NCI-H2029 (cell line): ENCODE results near the gene MEIS3.
"Not testable (repeated sequence)": the region's sequence is repeated elsewhere in the genome, so short reads cannot be mapped to it uniquely, and the experiment has no call there.

Experiments
- DNase-seq: peaks from one replicate; lab custom pipeline; 2025; lab: John Stamatoyannopoulos, UW

Gene MEIS3

DNA sequence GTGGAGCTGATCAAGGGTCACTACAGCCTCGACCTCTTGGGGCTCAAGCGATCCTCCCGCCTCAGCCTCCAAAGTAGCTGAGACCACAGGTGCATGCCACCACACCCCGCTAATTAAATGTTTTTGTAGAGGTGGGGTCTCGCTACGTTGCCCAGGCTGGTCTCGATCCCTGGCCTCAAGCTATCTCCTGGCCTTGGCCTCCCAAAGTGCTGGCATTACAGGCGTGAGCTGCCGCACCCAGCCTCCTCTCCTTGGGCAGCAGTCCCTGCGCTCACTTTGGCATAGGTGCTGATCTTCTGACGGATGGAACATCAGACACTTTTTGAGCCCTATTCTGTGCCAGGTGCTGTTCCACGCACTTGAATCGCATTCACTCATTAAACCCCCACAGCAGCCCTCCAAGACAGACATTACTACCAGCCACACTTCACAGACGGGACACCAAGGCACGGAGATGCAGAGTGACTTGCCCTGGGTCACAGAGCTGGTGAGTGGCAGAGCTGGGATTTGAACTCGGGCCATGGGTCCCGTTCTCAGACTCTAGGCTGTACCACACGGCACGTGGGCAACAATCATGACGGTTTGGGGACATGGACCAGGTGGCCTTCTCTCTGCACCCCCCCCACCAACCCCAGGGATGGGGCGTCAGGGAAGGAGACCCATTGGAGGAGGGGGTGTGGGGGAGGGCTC lies 3.2 kb downstream of the MEIS3 start:
- DNase-seq, result no peak

DNA sequence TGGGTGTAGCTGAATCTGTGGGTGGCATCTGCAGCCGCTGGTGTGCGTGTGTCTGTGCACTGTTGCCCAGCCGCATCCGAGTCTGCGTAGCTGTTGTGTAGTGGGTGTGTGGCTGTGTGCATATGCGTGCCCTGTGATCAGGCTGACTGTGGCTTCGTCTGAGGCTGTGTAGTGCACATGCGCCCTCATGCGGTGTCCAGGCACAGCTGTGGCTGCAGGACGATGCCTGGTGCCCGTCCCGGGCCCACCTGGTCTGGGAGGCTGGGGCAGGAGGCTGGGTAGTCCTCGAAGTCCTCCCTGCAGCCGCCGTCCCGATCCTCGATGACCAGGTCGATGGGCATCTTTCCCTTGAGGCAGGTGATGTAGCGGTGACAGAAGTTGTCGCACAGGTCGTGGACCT lies 4.9 kb downstream of the MEIS3 start:
- DNase-seq, result no peak

- DNase-seq, result no peak
Measured at GRCh38 chr19:47413941-47414340, 5.4 kb downstream of the MEIS3 start.

DNA sequence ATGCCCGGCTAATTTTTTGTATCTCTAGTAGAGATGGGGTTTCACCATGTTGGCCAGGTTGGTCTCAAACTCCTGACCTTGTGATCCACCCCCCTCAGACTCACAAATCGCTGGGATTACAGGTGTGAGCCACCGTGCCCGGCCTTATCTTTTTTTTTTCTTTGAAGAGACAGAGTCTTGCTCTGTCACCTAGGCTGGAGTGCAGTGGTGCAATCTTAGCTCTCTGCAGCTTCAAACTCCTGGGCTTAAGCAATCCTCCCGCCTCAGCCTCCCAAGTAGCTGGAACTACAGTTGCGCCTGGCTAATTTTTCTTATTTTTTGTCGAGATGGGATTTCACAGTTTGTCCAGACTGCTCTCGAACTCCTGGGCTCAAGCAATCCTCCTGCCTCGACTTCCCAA lies 7.6 kb downstream of the MEIS3 start:
- DNase-seq, result not testable (repeated sequence)

DNA sequence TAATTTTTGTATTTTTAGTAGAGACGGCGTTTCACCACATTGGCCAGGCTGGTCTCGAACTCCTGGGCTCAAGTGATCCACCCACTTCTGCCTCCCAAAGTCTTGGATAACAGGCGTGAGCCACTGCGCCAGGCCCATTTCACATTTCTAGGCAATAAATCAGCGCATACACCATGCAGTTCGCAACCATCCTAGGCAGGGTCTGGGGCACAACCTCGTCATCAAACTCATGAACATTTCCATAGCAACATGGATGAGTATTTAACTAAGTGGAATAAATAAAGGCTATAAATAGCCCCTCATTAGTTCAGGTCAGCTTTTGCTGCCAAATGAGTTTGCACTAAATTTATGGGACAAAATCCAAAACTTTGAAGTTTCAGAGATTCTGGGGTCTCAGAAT lies 8.2 kb downstream of the MEIS3 start:
- DNase-seq, result no peak

GRCh38 chr19:47408156-47408938 lies 11.0 kb downstream of the MEIS3 start:
- DNase-seq, result no peak

GRCh38 chr19:47407417-47407774 lies 11.9 kb downstream of the MEIS3 start:
- no peak for DNase-seq

DNA sequence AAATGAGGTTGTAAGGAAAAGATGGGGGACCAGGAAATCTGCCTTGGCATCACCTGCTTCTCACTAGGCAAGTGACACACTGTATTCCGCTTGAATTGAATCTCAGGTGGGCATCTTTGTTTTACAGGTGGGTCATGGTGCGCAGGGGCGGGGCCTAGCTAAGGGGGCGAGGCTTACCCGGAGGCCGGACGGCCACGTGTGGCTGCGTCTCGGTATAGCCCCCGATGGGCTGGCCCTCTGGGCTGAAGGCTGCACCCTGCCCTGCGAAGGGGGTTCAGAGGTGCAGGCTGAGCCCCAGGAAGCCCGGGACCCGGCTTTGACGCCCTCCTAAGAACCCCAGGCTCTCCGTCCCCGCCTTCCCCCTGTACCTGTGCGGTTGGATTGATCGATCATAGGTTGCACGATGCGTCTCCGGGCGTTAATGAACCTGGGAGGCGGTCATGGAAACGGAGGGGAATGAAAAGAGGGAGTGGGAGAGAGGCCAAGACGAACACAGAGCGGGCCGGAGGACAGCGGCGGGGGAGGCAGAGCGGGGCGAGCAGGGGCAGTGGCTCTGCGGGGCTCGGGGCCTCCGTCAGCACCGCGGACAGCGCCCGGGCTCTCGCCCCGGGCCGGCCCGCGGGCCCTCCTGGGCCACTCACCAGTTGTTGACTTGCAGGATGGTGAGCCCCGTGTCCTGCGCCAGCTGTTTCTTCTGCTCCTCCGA lies 12.5 kb downstream of the MEIS3 start:
- DNase-seq, result no peak

GRCh38 chr19:47405854-47406417 lies 13.4 kb downstream of the MEIS3 start:
- no peak for DNase-seq

DNA sequence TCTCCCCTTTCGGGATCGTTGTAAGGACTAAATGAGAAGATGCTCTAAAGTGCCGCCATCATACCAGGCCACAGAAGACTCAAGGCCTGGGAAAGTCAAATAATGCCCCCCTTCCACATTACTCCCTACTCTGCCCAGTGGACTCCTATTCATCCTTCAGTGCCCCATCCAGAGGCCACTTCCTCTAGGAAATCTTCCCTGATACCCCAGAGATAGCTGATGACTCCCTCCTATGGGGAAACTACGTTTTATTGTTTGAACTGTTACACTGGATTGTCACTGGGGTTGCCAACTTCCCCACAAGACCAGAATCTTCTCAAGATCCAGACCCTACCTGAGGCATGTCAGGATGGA lies 14.2 kb downstream of the MEIS3 start:
- DNase-seq, result no peak

DNA sequence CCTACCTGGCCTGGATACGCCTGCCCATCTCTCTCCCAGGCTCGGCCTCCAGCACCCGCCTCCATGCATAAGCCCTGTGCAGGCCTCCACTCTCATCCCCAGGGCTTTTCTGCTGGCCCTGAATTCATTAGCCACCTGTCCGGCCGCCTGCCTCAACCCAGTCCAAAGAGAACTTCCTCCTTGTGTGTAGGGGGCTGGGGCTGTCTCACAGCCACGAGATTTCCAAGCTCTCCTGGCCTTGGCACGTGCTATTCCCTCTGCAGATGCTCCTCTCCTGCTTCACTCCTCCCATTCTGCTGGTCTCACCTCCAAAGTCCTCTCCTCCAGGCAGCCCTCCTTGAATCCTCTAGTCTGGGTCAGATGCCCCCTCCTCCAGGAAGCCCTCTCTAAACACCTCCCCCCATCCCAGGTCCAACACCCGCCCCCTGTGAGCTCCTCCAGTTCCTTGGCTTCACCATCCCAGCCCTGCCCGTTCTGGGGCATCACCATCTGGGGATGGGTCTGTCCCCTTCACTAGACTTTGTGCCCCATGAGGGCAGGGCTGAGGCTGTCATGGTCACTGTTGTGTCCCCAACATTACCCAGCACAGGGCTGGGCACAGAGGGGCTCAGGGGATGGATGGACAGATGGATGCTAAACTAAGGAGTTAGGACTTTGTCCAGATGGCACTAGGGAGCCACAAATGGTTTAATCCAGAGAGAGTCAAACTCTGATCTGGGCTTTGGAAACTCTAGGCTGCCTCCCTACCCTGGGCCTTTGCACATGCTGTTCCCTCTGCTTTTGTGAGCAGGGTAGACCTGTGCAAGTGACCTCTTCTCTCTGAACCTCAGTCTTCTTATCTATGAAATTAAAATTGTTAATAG lies 14.8 kb downstream of the MEIS3 start:
- no peak for DNase-seq

DNA sequence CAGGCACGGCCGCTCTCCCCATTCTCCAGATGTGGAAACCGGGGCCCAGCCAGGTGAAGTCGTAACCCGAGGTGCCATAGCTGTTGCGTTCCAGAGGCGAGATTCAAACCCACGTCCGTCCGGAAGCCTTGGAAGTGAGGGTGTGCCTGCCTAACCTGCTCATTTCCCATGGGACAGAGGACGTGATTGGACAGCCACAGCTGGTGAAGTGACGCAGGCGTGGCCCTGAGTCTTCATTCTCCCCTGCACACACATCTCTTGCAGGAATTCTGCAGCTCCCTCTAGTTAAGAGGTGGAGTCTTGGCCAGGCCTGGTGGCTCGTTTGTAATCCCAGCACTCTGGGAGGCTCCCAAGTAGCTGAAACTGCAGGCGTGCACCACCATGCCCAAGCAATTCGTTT lies 16.8 kb downstream of the MEIS3 start:
- no peak for DNase-seq

DNA sequence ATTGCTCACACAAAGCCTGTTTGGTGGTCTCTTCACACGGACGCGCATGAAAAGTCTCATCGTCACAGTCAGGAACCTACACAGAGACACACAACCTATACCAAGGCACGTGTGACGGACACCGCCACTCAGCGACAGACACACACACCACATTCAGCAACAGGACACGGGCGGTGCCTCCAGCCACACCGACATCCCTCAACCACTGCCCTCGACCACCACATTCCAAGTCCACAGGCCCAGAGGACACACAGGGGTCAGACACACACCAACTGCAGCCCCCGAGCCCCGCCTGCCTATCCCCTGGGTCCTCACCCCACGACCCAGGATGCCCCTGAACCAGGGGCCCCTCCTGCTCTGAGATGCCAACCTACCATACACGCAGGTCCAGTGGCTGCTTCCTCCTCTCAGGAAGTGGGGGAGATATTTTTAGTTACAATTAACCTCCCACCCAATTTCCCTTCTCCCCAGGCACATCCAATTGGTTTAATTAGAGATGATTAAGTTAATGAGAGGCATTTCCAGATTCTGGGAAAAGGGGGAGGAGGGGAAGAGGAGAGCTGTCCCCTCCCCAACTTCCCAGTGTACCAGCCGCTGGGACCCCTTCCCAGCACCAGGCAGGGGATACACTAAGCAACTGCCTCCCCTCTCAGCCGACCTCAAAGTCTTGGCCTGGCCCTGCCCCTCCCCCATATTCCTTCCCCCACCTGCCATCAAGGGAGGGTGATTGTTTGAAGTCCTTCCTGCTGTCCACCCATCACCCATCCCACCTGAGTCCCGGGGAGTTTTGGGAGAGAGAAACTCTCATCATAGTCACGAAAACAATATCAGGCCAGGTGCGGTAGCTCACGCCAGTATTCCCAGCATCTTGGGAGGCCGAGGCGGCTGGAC lies 20.4 kb downstream of the MEIS3 start:
- DNase-seq, result no peak

DNA sequence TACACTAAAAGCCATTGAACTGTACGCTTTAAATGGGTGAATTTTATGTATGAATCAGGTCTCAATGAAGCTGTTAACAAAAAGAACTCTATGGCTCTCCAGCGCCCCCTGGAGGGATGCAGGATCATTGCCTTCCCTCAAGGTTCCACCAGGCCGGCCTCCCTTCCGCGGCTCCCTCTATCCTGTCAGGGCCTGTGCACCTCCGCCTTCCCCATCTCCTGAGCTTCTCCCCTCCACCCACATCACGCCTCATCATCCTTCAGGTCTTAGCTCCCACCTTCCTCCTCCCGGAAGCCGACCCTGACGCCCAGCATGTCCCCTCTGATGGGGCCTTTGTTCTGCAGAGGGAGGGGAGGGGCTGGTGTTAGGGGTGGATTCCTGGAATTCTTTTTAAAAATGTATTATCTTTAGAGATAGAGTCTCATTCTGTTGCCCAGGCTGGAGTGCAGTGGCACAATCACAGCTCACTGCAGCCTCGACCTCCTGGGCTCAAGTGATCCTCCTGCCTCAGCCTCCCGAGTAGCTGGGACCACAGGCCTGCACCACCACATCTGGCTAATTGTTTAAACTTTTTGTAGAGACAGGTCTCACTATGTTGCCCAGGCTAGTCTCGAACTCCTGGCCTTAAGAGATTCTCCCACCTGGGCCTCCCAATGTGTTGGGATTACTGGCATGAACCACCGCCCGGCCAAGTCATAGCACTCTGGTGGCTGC lies 27.7 kb downstream of the MEIS3 start:
- peak; percentile 55 for DNase-seq

GRCh38 chr19:47390533-47391488 lies 28.5 kb downstream of the MEIS3 start:
- no peak for DNase-seq

DNA sequence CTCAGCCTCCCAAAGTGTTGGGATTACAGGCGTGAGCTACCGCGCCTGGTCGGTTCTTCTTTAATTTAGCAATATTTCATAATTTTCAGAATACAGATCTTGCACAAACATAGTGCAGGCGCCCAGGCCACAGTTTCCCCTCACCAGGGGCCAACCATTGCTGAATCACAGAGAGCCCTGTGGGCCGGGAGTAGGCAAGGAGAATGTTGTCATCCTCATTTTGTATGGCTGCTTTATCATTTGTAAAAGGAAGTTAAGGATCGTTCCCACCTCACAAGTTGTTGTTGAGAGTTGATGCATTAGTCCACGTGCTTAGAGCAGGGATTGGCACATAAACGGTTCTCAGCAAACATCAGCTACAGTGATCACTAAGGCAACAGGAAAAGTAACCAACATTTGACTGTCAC lies 30.2 kb downstream of the MEIS3 start:
- no peak for DNase-seq

DNA sequence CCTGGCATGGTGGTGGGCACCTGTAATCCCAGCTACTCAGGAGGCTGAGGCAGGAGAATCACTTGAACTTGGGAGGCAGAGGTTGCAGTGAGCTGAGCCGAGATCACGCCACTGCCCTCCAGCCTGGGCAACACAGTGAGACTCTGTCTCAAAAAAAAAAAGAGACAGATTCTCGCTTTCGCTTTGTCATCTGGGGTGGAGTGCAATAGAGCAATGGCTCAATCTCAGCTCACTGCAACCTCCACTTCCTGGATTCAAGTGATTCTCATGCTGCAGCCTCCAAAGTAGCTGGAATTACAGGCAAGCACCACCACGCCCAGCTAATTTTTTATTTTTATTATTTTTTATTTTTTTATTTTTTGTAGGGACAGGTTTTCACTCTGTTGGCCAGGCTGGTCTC lies 30.6 kb downstream of the MEIS3 start:
- DNase-seq, result not testable (repeated sequence)

DNA sequence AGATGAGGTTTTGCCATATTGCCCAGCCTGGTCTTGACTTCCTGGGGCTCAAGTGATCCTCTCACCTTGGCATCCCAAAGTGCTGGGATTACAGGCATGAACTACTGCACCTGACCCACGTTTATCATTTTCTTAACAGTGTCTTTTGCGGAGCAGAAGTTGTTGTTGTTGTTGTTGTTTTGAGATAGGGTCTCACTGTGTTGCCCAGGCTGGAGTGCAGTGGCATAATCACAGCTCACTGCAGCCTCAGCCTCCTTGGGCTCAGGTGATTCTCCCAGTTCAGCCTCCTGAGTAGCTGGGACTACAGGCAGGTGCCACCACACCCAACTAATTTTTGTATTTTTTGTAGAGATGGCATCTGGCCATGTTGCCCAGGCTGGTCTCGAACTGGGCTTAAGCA lies 31.7 kb downstream of the MEIS3 start:
- not testable (repeated sequence) for DNase-seq

GRCh38 chr19:47386582-47386981 lies 32.7 kb downstream of the MEIS3 start:
- not testable (repeated sequence) for DNase-seq
